HG03558 (cell line): Measurements from ENCODE around the gene PLD6.
"Not testable (repeated sequence)": the region's sequence is repeated elsewhere in the genome, so short reads cannot be mapped to it uniquely, and the experiment has no call there.

Experiments used
- ATAC-seq: cut with Tn5 transposase; IDR thresholded peaks from one replicate; pipeline ENCODE4 v1.9.1; 2021; ENCODE audit warnings: moderate number of reproducible peaks; ENCODE audit not compliant: unreplicated experiment; ENCODE audit errors: extremely low read depth

The PLD6 gene

DNA sequence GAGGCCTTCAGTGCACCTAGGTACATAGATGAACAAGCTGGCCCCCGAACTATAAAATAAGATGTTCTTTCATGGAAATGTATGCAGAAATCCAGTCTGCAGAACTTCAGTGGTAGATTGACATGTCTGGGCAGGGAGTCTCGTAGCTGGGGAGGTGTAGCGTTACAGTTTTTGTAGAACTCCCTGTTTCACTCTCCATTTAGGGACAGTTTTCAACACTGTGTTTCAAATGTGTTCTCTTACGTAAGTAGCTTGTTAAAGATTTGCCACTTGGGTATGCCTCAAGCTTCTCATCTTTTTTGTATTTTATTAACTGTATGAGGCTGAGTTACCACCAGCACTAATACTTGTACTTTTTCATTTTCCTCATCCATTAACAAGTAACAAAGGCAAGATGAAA is 46.6 kb downstream of the PLD6 start:
- no peak for ATAC-seq

DNA sequence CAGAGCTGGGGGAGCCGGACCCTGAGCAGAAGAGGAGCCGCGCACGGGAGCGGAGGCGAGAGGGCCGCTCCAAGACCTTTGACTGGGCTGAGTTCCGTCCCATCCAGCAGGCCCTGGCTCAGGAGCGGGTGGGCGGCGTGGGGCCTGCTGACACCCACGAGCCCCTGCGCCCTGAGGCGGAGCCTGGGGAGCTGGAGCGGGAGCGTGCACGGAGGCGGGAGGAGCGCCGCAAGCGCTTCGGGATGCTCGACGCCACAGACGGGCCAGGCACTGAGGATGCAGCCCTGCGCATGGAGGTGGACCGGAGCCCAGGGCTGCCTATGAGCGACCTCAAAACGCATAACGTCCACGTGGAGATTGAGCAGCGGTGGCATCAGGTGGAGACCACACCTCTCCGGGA is 47.6 kb downstream of the PLD6 start:
- ATAC-seq = not testable (repeated sequence)

GRCh38 chr17:17157041-17157440 is 49.1 kb downstream of the PLD6 start:
- ATAC-seq = no peak

GRCh38 chr17:17156511-17156910 is 49.6 kb downstream of the PLD6 start:
- ATAC-seq = no peak

DNA sequence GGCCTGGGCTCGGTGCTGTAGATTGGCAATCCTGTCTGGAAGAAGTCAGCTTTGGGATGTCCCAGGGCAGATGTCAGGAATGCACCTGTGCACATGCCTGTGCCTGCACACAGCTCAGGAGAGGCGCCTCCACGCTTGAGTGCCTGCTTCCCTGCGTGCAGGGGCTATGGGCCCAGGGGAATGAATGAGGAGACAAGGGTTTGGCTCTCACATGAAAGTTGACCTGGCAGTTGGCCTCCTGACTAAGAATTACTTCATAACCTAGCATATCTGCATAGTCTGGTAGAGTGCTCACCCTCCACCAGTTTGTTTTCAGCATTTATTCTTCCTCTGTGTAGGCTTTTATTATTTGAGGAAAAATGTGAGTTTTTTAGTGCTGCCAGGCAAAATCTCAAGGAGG is 50.0 kb downstream of the PLD6 start:
- no peak for ATAC-seq

DNA sequence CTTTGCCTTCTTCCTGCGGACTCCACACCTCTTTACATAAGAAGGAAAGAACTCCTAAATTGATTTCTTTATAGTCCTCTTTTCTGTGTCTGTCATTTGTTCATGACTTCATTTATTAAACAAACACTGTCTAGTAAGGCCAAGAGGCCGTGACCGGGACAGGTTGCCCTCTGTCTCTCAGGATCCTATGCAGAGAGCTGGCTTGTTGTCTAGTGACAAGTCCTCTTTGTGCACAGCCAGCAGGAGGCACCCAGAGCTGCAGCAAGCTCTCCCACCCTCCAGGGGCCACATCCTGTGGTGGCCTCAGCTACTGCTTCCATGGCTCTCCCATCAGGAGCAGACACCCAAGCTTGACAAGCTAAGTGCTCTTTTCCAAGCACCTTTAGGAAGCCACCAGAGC is 50.6 kb downstream of the PLD6 start:
- ATAC-seq = no peak

DNA sequence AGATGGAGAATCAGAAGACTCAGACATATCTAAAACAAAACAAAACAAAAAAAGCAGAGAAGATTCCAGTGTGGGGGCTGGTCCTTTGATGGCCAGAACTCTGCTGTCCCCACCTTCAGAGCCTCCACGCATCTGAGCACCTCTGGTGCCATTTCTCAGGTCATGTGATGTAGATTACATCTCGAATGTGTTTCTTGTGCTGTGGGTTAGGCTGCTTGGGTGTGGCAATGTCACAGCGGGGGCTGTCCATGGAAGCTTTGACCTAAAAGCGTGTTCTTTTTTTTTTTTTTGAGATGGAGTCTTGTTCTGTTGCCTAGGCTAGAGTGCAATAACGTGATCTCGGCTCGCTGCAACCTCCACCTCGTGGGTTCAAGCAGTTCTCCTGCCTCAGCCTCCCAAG is 51.2 kb downstream of the PLD6 start:
- no peak for ATAC-seq

DNA sequence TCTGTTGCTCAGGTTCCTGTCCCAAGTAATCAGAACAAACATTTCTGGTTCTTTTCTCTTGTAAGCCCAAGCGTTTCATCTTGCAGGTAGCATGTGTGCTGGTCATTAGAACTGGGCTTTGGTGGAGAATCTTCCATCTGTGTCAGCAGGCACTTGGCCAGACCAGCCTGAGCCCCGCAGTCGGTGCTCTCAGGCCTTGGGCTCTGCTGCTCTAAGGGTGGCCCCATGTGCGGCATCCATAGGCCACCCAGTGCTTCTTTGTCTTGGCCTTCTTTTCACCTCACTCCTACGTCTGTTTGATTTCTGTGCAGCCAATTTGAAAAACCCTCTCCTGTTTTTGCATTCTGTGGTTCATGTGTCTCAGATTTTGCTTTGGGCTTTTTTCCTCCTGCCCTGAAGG is 51.6 kb downstream of the PLD6 start:
- ATAC-seq = no peak

- ATAC-seq = no peak
Observed at GRCh38 chr17:17153709-17154108, 52.4 kb downstream of the PLD6 start.

GRCh38 chr17:17153071-17153470 is 53.1 kb downstream of the PLD6 start:
- ATAC-seq = no peak

DNA sequence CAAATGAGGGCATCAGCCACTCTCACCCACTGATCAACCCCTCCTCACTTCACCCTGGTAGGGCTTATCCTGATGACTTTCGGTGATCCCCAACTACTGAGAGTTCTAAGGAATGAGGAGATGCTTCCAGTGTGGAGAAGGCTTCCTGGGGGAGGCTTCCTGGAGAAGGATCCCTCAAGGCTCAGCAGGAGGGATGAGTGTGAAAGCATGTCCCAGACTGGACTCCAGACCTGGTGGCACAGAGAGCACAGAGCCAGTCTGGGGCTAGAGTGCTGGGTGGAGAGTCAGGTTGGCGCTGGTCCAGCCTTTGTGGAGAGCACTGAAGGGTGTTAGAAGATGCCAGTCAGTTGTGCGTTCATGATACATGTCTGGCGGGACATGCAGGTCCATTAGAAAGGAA is 53.7 kb downstream of the PLD6 start:
- no peak for ATAC-seq

DNA sequence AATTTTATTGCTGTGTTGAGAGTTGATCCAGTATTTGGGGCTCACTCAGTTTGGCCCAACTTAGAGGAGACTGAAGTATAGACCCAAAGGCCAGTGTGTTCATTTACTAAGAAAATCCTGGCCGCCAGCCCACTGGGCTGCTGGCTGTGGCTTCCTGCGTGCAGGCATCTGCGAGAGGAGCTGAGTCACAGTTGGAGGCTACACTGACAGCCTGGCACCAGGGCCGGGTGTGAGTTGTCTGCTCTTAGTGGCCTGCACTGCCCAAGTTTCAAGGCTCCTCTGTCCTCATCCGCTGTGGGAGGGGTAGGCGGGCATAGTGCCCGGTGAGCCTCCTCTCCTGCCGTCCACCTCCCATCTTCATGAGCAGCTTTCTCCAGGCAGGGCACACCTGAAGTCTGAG is 54.2 kb downstream of the PLD6 start:
- ATAC-seq = no peak

- ATAC-seq = no peak
Observed at GRCh38 chr17:17151541-17151940, 54.6 kb downstream of the PLD6 start.

DNA sequence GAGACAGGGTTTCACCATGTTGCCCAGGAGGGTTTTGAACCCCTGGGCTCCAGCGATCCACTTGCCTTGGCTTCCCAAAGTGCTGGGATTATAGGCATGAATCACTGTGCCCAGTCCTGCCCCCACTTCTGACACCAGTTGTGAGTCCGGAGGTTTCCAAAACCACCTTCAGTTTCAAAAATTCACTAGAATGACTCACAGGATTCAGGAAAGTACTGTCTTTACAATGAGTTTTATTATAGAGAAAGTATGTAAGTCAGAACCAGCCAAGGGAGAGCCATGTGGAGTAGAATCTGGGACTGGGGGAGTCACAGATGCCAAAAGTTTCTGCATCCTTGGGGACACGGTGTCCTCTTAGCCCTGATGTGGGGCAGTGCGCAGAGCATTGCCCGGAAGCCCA is 55.1 kb downstream of the PLD6 start:
- no peak for ATAC-seq
